ENCODE data around the gene CTIF.

The CTIF gene

DNA sequence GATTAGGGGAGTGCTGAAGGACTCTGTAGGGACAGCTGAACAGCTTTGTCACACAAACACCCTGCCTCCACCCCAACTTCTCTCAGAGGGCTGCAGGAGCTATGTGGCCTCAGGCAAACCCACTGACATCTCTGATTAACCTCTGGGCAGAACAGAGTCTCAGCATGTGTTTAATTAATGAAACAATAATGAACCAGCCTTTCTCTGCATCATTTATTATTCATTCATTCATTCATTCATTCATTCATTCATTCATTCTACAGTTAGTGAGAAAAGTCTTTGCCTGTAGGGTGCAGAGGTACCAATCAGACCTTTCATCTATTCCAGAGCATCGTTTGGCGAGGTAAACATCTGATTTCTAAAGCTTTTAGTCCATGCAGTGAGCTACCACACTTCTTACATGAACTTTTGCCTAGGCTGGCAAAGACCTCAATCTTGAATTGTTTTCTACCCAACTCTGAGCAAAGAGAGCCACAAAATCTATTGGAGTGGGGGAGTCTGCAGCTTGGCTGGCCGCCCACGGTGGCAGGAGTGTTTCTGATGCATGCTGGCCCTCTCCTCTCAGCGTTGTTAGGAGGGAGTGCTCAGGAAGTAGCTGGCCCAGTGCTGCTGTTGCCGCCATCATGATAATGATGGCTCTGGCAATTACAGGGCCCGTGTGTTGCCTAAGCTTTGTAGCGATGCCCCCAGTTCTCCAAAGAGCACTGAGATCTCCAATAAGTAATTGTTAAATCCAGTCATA is 213.1 kb downstream of the CTIF start:
- Histone ChIP-seq H3K9me3 (no peaks in the 10 kb centered on the region), H3K36me3 (no peaks in the 10 kb centered on the region), H3K4me1 (peaks cover 20% of the 10 kb centered on the region), H3K27me3 (no peaks in the 10 kb centered on the region), H3K4me3 (ENCODE audit: low read depth, low read length) (no peak overlapping the region)
- DNase-seq: peak; percentile 70
- TF ChIP-seq, protein P1, sequence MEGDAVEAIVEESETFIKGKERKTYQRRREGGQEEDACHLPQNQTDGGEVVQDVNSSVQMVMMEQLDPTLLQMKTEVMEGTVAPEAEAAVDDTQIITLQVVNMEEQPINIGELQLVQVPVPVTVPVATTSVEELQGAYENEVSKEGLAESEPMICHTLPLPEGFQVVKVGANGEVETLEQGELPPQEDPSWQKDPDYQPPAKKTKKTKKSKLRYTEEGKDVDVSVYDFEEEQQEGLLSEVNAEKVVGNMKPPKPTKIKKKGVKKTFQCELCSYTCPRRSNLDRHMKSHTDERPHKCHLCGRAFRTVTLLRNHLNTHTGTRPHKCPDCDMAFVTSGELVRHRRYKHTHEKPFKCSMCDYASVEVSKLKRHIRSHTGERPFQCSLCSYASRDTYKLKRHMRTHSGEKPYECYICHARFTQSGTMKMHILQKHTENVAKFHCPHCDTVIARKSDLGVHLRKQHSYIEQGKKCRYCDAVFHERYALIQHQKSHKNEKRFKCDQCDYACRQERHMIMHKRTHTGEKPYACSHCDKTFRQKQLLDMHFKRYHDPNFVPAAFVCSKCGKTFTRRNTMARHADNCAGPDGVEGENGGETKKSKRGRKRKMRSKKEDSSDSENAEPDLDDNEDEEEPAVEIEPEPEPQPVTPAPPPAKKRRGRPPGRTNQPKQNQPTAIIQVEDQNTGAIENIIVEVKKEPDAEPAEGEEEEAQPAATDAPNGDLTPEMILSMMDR (IDR thresholded peaks at IDR 0.05; ENCODE audit: low read depth, low read length): no peak

DNA sequence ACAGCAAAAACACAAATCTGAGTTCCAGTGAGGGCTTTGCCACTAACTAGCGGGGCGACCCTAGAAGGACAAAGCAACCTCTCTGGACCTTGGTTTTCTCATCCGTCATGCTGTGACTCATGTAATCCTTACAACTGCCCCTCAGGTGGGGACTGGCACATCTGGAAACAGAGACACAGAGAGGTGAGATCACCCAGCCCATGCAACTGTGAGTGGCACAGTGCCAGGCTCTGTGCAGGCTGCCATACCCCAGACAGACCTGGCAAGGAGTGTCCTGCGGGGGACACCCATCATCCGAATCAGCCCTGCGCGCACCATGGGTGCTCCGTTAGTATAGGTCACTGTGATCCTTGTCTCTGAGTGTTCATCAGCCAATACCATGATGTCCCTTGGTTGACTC is 213.6 kb downstream of the CTIF start:
- Histone ChIP-seq H3K4me3 (ENCODE audit: low read depth, low read length) (no peak overlapping the region), H3K9me3 (no peaks in the 10 kb centered on the region), H3K36me3 (no peaks in the 10 kb centered on the region), H3K4me1 (peaks cover 22% of the 10 kb centered on the region), H3K27me3 (no peaks in the 10 kb centered on the region)
- TF ChIP-seq, protein P1 (IDR thresholded peaks at IDR 0.05; ENCODE audit: low read depth, low read length): no peak
- DNase-seq: peak; percentile 41

DNA sequence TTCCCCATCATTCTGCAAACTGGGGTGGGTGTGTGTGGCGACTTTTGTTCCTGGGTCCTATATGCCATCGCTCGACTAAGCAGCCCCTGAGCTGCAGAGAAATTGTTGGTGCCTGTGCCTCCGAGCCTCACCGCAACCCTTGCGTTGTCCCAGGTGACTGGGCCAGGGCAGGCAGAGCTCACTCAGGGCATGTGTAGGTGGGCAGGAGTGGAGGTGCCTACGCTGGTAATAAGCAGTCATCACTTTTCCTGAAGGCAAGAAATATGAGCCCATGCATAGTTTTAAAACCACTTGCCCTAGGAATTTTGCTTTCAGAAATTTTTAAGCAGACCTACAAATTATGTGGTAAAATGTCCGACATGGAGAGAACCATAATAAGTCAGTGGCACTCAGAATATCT is 214.1 kb downstream of the CTIF start:
- H3K4me1 ChIP-seq: peaks cover 22% of the 10 kb centered on the region
- no peaks in the 10 kb centered on the region for H3K9me3 ChIP-seq
- no peaks in the 10 kb centered on the region for H3K27me3 ChIP-seq
- no peak for DNase-seq
- TF ChIP-seq, protein P1 (IDR thresholded peaks at IDR 0.05; ENCODE audit: low read depth, low read length): no peak
- no peak overlapping the region for H3K4me3 ChIP-seq (ENCODE audit: low read depth, low read length)
- no peaks in the 10 kb centered on the region for H3K36me3 ChIP-seq

DNA sequence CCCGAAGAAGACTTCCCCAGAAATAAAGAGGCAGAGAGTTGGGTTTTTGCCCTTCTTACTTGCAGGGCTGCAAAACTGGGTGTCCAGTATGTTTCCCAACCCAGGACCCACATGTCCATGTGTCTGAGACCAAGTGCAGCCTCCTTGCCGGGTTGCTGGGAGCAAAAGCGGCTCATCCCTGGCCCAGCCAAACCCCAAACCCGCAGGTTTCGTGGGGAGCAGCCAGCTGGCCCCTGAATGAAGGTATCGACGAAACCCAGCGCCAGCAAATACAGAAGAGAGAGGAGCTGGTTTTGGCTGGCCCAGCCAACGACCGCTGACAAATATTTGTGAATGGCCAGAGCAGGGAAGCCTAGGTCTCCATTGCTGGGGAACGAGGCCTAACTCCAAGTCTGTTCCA is 214.9 kb downstream of the CTIF start:
- DNase-seq: no peak
- Histone ChIP-seq H3K27me3 (no peaks in the 10 kb centered on the region), H3K9me3 (no peaks in the 10 kb centered on the region), H3K4me3 (ENCODE audit: low read depth, low read length) (no peak overlapping the region), H3K36me3 (no peaks in the 10 kb centered on the region), H3K4me1 (peaks cover 22% of the 10 kb centered on the region)
- TF ChIP-seq, protein P1 (IDR thresholded peaks at IDR 0.05; ENCODE audit: low read depth, low read length): no peak

DNA sequence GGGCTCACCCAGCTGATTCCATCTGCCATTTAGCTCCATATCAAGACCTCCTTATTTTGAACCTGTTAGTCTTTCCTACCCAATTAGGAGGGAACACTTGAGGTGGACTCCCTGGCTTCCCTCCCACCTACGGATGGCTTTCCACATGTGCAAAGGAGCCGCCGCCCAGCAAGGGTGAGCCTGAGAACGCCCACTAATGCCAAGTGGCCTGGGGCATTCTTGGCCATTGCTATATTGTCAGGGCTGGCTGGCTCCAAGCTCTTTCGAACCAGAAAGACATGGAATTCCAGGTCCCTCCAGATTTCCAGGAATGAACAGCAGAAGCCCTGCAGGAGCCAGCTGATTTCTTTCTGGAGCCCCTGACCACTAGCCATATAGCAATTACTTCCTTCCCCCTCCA is 215.7 kb downstream of the CTIF start:
- peaks cover 22% of the 10 kb centered on the region for H3K4me1 ChIP-seq
- no peaks in the 10 kb centered on the region for H3K36me3 ChIP-seq
- H3K9me3 ChIP-seq: no peaks in the 10 kb centered on the region
- TF ChIP-seq, protein P1 (IDR thresholded peaks at IDR 0.05; ENCODE audit: low read depth, low read length): no peak
- DNase-seq: no peak
- H3K4me3 ChIP-seq (ENCODE audit: low read depth, low read length): no peak overlapping the region
- H3K27me3 ChIP-seq: no peaks in the 10 kb centered on the region

DNA sequence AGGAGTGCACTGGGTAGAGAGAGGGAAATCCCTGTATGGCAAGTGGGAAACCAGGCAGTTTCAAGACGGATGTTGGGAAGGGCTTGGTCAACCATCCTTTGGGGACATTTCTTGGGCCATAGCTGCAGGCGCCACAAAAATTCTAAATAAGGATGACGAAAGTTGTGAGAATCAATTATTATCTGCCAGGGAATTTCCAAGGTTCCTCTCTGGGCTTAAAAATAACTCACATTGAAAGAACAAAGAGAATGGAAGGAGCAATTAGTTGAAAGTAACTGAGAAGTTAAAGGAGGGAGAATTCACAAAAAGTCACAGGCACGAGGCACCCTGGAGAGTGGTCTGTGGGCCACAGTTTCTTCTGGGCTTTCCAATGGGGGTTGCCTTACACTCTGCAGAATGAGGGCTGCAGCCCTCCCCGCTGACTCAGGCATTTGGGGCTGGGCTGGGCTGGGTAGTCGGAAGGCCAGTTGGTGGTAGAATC is 216.2 kb downstream of the CTIF start:
- DNase-seq: no peak
- TF ChIP-seq, protein P1 (IDR thresholded peaks at IDR 0.05; ENCODE audit: low read depth, low read length): no peak
- H3K9me3 ChIP-seq: no peaks in the 10 kb centered on the region
- H3K4me3 ChIP-seq (ENCODE audit: low read depth, low read length): no peak overlapping the region
- peaks cover 22% of the 10 kb centered on the region for H3K4me1 ChIP-seq
- no peaks in the 10 kb centered on the region for H3K27me3 ChIP-seq
- H3K36me3 ChIP-seq: no peaks in the 10 kb centered on the region

All from BE2C (cell line).